Suprapubic skin (tissue), 3 donors: ENCODE measurements around the gene CDH10.

Experiments
- POLR2AphosphoS5 ChIP-seq, 3 donors: sonication (generic); formaldehyde crosslinking; IDR thresholded peaks; one replicate each; pipeline ENCODE4 v1.6.1; 2017; ENCODE audit warnings: antibody characterized with exemption in 3 of 3
- TF ChIP-seq, protein P1 (sequence below), 2 donors: fragments of 200-600 bp in 1 of 2; fragments of 450-650 bp in 1 of 2; sonication (generic) in 1 of 2; IDR thresholded peaks; one replicate each; pipeline ENCODE4 v1.5.1; 2016 to 2019; ENCODE audit warnings: antibody characterized with exemption in 2 of 2, mild to moderate bottlenecking in 1 of 2, moderate library complexity in 1 of 2

DNA sequence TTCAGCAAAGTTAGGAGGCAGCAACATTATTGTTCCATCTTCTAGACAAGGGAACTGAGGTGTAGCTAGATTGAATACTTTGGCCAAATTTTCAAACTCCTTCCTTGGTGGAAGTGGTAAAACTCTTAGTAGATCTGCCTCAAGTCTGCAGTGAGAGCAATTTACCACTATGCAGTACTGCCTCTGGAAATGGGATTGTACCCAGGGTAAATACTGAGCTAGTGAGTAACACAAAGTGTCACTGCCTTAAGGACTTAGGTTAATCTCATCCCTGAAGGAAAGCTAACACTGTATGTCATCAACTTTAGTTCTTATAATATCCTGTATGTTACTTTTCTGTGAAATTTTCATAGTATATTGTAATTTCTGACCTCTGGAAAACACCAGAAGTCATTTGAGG, 13.9 kb downstream of the CDH10 start:
- TF ChIP-seq, protein P1, sequence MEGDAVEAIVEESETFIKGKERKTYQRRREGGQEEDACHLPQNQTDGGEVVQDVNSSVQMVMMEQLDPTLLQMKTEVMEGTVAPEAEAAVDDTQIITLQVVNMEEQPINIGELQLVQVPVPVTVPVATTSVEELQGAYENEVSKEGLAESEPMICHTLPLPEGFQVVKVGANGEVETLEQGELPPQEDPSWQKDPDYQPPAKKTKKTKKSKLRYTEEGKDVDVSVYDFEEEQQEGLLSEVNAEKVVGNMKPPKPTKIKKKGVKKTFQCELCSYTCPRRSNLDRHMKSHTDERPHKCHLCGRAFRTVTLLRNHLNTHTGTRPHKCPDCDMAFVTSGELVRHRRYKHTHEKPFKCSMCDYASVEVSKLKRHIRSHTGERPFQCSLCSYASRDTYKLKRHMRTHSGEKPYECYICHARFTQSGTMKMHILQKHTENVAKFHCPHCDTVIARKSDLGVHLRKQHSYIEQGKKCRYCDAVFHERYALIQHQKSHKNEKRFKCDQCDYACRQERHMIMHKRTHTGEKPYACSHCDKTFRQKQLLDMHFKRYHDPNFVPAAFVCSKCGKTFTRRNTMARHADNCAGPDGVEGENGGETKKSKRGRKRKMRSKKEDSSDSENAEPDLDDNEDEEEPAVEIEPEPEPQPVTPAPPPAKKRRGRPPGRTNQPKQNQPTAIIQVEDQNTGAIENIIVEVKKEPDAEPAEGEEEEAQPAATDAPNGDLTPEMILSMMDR (IDR thresholded peaks at IDR 0.05), result no peak
- no peak for TF ChIP-seq POLR2AphosphoS5 (IDR thresholded peaks at IDR 0.05)
